Erythroblast (primary cell): ENCODE results near the gene GPC3.

ENCODE experiments used
- GATA1 ChIP-seq: IDR thresholded peaks from 2 replicates; pipeline ENCODE4 v1.6.1; 2011; ENCODE audit warnings: low read depth, mild to moderate bottlenecking, control low read depth, low read length, moderate library complexity
- POLR2A ChIP-seq: IDR thresholded peaks from 2 replicates; pipeline ENCODE4 v1.6.1; 2011; ENCODE audit warnings: mild to moderate bottlenecking, low read length

DNA sequence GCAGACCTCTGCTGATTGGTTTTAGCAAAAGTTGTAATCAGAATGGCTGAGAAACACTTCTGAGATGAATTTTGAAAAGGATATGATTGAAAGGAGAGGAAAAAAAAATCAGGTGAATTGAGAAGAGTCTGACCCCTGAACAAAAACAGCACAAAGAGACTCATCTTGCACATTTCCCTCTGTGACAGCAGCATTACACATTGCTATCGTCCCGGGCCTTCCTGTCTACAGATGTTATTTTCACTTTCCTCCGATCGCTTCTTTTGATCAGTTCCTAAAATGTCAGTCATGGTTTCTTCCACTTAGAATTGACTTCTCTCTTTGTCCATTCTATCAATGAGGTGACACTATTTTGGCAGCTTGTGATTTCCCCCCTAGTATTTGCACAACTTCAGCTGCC lies 262.6 kb downstream of the GPC3 start:
- no peak for TF ChIP-seq POLR2A
- no peak for TF ChIP-seq GATA1
